ENCODE results near the gene AGPAT3.

The AGPAT3 gene

DNA sequence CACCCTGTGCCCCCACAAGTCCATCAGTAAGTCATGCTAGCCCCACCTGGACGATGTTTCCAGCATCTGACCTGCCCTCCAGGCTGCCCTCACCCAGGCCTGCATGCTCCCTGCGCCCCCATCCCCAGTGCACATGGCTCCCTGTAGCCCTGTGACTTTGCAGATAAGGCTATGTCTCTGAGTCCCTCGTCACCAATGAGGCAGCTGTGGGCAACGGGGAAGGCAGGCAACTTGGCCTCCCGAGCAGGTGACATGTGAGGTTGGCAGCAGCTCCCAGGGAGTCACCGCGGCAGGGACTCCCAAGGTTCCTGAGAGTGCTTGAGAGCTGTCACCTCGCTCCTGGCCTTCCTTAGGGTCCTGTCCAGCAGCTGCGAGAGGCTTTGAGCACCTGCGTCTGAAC is 32.4 kb upstream of the AGPAT3 start:
- TF ChIP-seq, protein P1, sequence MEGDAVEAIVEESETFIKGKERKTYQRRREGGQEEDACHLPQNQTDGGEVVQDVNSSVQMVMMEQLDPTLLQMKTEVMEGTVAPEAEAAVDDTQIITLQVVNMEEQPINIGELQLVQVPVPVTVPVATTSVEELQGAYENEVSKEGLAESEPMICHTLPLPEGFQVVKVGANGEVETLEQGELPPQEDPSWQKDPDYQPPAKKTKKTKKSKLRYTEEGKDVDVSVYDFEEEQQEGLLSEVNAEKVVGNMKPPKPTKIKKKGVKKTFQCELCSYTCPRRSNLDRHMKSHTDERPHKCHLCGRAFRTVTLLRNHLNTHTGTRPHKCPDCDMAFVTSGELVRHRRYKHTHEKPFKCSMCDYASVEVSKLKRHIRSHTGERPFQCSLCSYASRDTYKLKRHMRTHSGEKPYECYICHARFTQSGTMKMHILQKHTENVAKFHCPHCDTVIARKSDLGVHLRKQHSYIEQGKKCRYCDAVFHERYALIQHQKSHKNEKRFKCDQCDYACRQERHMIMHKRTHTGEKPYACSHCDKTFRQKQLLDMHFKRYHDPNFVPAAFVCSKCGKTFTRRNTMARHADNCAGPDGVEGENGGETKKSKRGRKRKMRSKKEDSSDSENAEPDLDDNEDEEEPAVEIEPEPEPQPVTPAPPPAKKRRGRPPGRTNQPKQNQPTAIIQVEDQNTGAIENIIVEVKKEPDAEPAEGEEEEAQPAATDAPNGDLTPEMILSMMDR (IDR thresholded peaks at IDR 0.05; ENCODE audit: insufficient read depth, low read length, missing control alignments): no peak
- no peak overlapping the region for H3K4me3 ChIP-seq (ENCODE audit: low read depth, low read length)
- DNase-seq (ENCODE audit: low read depth, low spot score): no peak
- CTCF ChIA-PET: no interaction called here
- POLR2A ChIA-PET: no interaction called here

GRCh38 chr21:43834146-43834905 is 30.7 kb upstream of the AGPAT3 start:
- CTCF ChIA-PET: no interaction called here
- DNase-seq (ENCODE audit: low read depth, low spot score): no peak
- POLR2A ChIA-PET: no interaction called here
- TF ChIP-seq, protein P1 (IDR thresholded peaks at IDR 0.05; ENCODE audit: insufficient read depth, low read length, missing control alignments): no peak
- no peak overlapping the region for H3K4me3 ChIP-seq (ENCODE audit: low read depth, low read length)

DNA sequence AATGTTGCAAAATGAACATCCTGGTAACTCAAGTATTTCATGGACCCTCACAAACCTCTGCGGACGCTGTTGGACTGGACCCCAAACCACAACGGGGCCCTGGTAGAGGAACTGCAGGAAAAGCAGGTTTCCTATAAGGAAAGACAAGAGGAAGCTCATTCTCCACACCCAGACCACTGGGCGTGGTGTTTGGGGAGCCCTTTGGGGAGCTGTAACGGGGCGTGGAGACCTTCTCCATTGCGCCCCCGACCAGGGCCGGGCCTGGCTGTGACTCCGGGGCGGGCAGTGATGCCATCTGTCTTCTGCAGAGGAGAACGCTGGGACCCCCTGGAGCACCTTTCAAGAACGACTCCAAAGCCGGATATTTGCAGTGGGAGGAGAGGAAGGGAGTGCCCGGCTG is 30.0 kb upstream of the AGPAT3 start:
- no peak for DNase-seq (ENCODE audit: low read depth, low spot score)
- TF ChIP-seq, protein P1 (IDR thresholded peaks at IDR 0.05; ENCODE audit: insufficient read depth, low read length, missing control alignments): no peak
- ChIA-PET CTCF (no interaction called here), POLR2A (no interaction called here)
- H3K4me3 ChIP-seq (ENCODE audit: low read depth, low read length): no peak overlapping the region

- POLR2A ChIA-PET: no interaction called here
- CTCF ChIA-PET: no interaction called here
- H3K4me3 ChIP-seq (ENCODE audit: low read depth, low read length): no peak overlapping the region
- DNase-seq (ENCODE audit: low read depth, low spot score): no peak
- TF ChIP-seq, protein P1 (IDR thresholded peaks at IDR 0.05; ENCODE audit: insufficient read depth, low read length, missing control alignments): no peak
These were observed 29.2 kb upstream of the AGPAT3 start for GRCh38 chr21:43835861-43836260.

GRCh38 chr21:43836616-43837015 is 28.4 kb upstream of the AGPAT3 start:
- TF ChIP-seq, protein P1 (IDR thresholded peaks at IDR 0.05; ENCODE audit: insufficient read depth, low read length, missing control alignments): no peak
- ChIA-PET CTCF (interaction anchor here (1.5 kb wide), 1 partner anchor 25 kb away, joined by 5 read pairs; no protein-coding TSS in a partner anchor), POLR2A (no interaction called here)
- no peak for DNase-seq (ENCODE audit: low read depth, low spot score)
- no peak overlapping the region for H3K4me3 ChIP-seq (ENCODE audit: low read depth, low read length)

- CTCF ChIA-PET: no interaction called here
- DNase-seq (ENCODE audit: low read depth, low spot score): no peak
- TF ChIP-seq, protein P1 (IDR thresholded peaks at IDR 0.05; ENCODE audit: insufficient read depth, low read length, missing control alignments): no peak
- POLR2A ChIA-PET: no interaction called here
- no peak overlapping the region for H3K4me3 ChIP-seq (ENCODE audit: low read depth, low read length)
These were observed 24.8 kb upstream of the AGPAT3 start for GRCh38 chr21:43840259-43840658.
